Cerebellar cortex (tissue), 1 donor: ENCODE measurements around the gene HTN3.
"Not testable (repeated sequence)": the region's sequence is repeated elsewhere in the genome, so short reads cannot be mapped to it uniquely, and the experiment has no call there.

ENCODE experiments used
- DNase-seq: peaks from one replicate; pipeline ENCODE4 v3.0.0-alpha.2; 2015; ENCODE audit warnings: low spot score

HTN3 gene

DNA sequence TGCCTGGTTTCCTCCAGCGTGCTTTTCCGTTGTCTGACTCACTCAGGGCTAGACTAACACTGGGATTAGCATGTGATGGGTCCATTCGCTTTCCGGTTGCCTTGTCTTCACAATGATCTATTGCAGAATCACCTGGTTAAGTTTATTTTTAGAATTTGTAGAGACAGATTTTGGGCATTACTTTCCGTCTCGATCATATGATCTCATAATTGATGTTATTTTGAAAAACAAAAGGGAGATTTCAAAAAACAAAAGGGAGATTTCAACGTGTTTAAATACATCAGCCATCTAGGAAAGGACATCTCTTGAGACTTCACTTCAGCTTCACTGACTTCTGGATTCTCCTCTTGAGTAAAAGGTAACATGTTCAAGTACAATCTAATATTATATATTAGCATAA lies at the start of gene HTN3:
Gene HTN3, plus strand, starts transcription at position 301 of the 400 bp plus-strand sequence. CDS start 2,282 bp downstream, outside the sequence.
- not testable (repeated sequence) for DNase-seq

DNA sequence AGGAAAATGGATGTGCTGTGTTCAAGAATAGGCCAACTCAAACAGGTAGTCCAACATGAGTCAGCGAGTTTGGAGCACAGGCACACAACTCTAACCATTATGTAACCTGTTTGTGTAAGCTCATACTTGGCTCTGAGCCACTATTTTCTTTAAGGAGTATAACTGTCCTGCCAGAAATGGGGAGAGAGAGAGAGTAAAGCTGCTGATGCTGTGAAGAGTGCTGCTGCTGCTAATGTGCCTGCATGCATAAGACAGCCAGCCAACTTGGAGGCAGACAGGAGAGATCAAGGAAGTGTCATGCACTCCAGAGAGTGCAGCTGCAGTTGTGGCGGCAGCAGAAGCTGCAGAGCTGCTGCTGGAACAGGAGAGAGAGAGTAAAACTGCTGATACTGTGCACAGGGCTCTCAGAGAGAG lies 44.2 kb upstream of the HTN3 start:
- no peak for DNase-seq

DNA sequence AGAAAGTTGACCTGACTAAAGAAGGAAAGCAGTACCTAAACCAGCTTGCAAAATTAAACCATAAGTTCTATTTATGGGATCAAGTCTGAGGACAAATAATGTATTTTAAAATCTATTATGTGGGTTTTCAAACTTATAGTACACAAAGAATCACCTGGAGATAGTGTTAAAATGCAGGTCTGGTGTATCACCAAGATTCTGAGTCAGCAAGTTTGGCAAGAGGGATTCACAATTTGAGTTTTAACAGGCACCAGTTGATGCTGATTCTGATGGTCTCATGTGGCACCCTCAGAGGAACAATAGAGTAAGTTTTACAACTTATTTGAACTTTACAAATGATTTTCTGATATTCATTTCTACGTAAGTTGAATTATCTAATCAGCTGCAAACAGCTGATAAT lies 41.6 kb upstream of the HTN3 start:
- DNase-seq: no peak

DNA sequence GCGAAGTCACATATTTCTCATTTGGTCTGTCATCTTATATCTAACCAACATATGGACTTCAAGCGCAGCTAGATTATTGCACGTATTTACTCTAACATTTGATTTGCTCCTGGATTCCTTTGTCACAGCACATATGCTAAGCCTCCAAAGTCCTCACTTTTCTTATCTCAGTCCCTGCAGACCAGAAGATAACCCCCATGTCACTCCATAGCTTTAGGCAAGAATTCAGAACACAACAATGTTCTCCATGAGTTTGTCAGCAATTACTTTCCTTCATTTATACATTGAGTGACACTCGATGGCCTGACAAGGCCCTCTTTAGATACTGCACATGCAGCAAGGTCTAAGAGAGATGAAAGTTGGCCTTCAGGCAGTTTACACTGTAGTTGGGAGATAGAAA lies 37.2 kb upstream of the HTN3 start:
- no peak for DNase-seq

DNA sequence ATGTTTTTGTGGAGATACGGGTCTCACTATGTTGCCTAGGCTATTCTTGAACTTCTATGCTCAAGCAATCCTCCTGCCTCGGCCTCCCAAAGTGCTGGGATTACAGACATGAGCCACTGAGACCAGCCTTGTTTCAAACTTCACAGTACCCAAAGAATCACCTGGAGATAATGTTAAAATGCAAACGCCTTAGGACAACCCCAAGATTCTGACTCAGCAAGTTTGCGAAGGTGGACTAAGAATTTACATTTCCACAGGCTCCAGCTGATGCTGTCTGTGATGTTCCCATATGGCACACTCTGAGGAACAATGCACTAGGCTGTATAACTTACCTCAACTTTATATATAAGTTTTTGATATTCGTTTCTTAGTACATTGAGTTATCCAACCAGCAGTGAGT lies 33.5 kb upstream of the HTN3 start:
- no peak for DNase-seq

DNA sequence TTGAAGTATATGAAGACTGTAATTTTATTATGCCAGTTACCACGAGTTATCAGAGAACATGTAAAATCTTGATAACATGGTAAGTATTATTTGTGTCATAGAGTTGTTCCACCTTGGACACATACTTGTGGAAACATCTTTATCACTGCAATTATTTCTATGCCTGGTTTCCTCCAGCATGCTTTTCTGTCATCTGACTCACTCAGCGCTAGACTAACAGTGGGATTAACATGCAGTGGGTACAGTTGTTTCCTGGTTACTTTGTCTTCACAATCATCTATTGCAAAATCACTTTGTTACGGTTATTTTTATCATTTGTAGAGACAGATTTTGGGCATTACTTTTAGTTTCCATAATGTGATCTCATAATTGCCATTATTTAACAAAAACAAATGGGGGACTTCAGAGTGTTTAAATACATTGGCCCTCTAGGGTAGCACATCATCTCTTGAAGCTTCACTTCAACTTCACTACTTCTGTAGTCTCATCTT lies 32.7 kb upstream of the HTN3 start, which contains the start of gene STATH:
Gene STATH, plus strand, starts transcription at position 441 of the 491 bp plus-strand sequence. CDS start 2,472 bp downstream, outside the sequence.
- no peak for DNase-seq

DNA sequence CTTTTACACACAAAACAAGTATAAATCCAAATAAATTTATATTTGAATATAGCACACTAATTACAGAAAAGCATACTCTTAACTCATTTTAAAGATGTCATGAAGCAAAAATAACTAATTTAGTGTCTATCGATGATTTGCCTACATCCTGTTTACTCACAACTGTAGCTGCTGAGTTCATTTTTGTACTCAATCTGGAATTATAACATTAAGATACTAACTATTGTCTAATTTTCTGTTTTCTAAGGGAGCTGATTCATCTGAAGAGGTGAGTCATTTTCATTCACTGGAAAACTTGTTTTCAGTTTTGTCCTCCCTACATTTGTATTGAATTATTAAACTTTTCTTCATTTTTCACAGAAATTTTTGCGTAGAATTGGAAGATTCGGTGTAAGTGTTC lies 28.8 kb upstream of the HTN3 start:
- no peak for DNase-seq

DNA sequence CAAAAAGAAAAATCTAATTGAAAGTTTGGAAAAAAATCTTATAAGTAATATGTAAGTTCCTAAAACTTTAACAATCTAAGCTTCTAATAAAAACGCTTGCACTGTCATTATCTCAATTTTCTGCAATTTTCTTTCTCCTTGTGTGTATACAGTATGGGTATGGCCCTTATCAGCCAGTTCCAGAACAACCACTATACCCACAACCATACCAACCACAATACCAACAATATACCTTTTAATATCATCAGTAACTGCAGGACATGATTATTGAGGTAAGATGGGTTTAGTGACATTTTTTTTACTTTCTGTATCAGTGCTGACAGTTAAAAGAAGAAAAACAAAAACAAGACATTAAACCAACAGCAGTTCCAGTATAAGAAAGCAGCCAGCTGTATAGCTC lies 27.5 kb upstream of the HTN3 start:
- DNase-seq: no peak

DNA sequence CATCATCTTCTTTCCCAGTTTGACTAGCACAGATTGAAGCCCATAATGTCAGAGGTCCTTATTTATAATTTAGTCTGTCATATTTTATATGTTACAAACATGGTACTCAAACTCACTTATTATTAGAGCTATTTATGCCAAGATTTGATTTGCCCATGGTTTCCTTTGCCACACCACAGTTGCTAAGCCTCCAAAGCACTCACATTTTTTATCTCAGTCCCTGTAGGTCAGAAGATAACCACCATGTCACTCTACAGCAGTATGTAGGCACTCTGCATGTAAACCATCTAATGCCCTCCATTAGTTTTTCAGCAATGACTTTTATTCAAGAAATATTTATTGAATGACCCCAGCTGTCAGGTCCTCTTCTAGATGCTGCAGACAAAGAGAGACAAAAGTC lies 25.8 kb upstream of the HTN3 start:
- no peak for DNase-seq

DNA sequence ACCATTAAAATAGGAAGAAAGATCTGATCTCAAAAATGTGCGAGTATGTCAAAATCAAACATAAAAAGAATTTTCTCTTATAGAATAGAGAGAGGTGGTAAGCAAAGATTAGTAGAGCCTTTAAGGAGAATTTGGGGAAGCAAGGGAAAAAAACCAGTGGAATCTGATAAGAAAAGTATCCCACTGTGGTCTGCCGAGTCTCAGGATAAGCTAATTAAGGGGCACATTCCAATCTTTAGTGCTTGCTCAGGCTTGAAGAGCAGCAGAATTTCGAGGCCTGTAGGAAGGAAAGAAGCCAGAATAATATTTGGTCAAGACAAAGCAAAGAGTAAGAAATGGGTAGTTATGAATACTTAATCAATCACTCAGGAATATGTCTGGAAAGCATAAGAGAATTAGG lies 19.5 kb upstream of the HTN3 start:
- DNase-seq: no peak

DNA sequence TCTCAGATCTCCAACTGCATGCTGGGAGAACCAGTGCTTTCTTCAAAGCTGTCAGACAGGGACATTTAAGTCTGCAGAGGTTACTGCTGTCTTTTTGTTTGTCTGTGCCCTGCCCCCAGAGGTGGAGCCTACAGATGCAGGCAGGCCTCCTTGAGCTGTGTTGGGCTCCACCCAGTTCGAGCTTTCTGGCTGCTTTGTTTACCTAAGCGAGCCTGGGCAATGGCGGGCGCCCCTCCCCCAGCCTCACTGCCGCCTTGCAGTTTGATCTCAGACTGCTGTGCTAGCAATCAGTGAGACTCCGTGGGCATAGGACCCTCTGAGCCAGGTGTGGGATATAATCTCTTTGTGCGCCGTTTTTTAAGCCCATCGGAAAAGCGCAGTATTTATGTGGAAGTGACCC lies 9.3 kb upstream of the HTN3 start:
- DNase-seq: not testable (repeated sequence)

DNA sequence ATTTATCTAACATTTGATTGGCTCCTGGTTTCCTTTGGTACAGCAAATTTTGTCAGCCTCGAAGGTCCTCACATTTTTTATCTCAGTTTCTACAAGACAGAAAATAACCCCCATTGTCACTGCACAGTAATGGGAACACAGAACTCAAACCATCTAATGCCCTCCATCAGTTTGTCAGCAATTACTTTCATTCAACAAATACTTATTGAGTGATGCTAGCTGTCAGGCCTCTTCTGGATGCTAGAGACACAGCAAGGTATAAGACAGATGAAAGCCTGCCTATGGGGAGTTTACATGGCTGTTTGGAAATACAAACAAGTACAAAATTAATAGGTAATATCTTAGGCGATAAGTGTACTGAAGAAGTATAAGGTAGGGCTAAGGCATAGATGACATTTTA lies 5.0 kb upstream of the HTN3 start:
- DNase-seq: no peak

DNA sequence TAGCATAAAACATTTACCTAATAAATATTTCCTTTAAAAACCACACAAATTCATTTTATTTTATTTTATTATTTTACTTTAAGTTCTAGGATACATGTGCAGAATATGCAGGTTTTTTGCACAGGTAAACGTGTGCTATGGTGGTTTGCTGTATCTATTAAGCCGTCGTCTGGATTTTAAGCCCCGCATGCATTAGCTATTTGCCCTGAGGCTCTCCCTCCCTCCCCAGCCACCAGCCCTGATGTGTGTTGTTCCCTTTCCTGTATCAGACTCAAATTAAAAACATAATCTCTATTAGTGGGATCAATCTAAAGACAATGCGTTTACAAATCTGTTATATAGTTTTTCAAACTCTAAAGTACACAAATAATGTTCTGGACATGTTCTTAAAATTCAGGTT lies 1.2 kb upstream of the HTN3 start:
- no peak for DNase-seq

DNA sequence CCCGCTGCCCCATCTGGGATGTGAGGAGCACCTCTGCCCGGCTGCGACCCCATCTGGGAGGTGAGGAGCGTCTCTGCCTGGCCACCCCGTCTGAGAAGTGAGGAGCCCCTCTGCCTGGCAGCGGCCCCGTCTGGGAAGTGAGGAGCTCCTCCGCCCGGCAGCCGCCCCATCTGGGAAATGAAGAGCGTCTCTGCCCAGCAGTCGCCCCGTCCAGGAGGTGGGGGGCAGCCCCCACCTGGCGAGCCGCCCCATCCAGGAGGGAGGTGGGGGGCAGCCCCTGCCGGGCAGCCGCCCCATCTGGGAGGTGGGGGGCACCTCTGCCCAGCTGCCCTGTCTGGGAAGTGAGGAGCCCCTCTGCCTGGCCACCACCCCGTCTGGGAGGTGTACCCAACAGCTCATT lies 9.3 kb downstream of the HTN3 start:
- DNase-seq: not testable (repeated sequence)

DNA sequence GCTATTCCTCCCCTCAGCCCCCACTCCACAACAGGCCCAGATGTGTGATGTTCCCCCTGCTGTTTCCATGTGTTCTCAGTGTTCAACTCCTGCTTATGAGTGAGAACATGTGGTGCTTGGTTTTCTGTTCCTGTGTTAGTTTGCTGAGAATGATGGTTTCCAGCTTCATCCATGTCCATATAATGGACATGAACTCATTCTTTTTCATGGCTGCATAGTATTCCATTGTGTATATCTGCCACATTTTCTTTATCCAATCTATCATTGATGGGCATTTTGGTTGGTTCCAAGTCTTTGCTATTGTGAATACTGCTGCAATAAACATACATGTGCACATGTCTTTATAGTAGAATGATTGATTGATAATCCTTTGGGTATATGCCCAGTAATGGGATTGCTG lies 11.7 kb downstream of the HTN3 start:
- not testable (repeated sequence) for DNase-seq

DNA sequence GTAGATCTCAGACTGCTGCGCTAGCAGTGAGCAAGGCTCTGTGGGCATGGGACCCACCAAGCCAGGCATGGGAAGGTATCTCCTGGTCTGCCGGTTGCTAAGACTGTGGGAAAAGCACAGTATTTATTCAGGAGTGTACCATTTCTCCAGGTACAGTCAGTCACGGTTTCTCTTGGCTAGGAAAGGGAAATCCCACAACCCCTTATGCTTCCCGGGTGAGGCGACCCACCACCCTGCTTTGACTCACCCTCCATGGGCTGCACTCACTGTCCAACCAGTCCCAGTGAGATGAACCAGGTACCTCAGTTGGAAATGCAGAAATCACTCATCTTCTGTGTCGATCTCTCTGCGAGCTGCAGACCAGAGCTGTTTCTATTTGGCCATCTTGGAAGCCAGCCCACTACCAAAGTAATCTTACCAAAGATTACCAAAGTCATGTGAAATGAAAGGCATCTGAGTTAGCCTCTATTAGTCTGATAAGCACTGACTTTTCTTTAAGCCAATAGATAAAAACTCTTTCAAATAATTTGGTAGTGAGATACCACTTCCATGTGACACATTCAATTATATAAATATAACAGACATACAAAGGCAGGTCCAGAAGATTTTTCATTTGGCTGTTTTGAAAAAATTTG lies 13.5 kb downstream of the HTN3 start:
- DNase-seq: no peak

DNA sequence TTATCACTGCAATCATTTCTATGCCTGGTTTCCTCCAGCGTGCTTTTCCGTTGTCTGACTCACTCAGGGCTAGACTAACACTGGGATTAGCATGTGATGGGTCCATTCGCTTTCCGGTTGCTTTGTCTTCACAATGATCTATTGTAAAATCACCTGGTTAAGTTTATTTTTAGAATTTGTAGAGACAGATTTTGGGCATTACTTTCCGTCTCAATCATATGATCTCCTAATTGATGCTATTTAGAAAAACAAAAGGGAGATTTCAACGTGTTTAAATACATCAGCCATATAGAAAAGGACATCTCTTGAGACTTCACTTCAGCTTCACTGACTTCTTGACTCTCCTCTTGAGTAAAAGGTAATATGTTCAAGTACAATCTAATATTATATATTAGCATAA lies 21.9 kb downstream of the HTN3 start, which contains the start of gene HTN1:
Gene HTN1, plus strand, starts transcription at position 301 of the 400 bp plus-strand sequence. CDS start 2,639 bp downstream, outside the sequence.
- not testable (repeated sequence) for DNase-seq

DNA sequence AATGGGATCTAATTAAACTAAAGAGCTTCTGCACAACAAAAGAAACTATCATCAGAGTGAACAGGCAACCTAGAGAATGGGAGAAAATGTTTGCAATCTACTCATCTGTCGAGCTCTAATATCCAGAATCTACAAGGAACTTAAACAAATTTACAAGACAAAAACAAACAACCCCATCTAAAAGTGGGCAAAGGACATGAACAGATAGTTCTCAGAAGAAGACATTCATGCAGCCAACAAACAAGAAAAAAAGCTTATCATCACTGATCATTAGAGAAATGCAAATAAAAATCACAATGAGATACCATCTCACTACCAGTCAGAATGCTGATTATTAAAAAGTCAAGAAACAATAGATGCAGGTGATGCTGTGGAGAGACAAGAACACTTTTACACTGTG lies 28.3 kb downstream of the HTN3 start:
- DNase-seq: not testable (repeated sequence)

DNA sequence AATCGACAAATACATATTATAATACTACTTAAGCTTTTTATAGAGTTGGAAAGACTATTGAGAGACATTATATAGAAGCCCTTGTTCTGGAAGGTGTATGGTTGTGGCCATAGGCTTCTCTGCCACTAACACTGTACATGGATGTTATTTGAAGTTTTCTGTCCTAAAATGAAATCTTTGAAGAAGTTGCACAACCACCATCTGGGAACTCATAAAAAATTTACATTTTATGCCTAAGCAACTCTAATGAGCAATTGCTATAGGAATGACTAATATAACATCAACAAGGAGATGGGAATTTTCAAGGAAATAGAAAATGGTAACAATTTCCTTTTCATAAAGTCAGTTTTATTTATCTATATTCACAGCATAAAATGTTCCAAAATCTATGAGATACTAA lies 29.4 kb downstream of the HTN3 start:
- no peak for DNase-seq

DNA sequence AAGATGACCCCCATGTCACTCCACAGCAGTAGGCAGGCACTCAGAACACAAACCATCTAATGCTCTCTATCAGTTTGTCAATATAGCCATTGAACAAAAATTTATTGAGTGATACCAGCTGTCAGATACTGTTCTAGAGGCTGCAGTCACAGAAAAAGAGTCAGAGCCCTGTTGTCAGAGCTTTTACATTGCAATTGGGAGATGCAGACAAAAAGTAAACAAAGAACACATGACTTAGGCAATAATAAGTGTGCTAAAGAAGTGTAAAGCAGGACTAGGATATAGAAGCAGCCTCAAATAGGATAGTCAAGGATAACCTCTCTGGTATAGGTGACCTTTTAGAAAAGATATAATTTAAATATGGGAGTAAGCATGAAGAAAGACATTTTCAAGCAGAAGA lies 30.9 kb downstream of the HTN3 start:
- DNase-seq: no peak

DNA sequence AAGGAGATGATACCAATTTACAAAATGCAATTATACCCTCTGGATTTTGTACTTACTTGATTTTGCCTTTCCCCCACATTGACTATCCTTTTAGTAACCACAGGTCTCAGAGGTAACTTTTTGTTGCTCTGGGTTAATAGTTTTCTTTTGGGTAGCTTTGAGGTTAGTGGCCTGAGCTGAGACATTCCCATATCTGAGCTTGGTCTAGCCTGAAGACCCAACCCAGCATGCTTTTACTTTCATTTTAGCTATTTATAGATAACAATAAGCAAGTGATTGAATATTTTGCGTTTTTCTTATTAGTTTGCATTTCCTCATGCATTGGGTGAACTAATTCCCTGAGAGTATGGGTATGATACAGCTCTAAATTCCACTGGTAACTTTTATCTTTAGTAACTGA lies 33.7 kb downstream of the HTN3 start:
- DNase-seq: no peak

DNA sequence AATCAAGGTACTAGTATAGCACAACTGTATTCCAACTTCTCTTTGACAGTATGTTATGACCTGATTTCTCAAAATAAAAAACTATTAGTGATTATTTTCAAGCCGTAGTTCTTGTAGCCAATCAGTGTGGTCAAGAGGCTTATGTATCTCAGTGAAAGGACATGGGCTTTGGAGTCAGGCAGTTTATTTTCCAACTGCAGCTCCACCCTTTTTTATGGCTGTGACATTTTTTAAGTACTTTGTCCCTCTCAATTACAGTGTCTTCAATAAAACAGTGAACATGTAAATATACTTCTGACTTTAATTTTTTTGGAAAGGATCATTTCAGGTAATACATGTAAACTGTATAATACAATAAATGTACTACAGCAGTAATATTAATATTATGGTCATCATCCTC lies 51.9 kb downstream of the HTN3 start:
- no peak for DNase-seq
